IPS-NIHi7 (cell line): ENCODE measurements around the gene FOCAD.

Source experiments
- DNase-seq: peaks from one replicate; pipeline ENCODE4 v3.0.0; 2012; ENCODE audit warnings: mixed read lengths; ENCODE audit errors: extremely low spot score

Gene FOCAD

GRCh38 chr9:20880675-20881074, 196.6 kb downstream of the FOCAD start:
- DNase-seq: no peak

DNA sequence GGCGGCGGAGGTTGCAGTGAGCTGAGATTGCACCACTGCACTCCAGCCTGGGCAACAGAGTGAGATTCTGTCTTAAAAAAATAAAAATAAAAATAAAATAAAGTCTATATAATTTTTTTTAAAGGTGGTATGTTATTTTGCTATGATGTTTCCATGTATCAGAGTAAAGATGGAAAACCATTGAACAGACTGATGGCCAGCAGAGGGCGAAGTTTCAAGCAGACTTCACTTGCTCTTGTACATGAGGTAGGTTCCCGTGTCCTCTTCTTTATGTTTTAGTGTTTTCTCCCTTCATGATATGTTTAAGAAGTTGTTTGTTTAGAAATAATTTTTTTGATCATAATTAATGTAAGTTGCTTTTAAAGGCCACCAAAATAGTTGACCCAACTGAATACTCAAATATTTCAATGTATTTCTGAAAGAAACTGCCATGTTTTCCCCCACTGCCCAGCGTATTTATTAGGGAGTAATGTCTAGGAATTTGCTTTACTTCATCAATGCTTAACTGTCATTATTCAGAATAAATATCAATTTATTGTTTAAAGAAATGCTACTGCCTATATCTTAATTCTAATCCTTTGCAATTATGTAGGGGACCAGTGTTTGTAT, 201.0 kb downstream of the FOCAD start:
- DNase-seq: peak; percentile 41

DNA sequence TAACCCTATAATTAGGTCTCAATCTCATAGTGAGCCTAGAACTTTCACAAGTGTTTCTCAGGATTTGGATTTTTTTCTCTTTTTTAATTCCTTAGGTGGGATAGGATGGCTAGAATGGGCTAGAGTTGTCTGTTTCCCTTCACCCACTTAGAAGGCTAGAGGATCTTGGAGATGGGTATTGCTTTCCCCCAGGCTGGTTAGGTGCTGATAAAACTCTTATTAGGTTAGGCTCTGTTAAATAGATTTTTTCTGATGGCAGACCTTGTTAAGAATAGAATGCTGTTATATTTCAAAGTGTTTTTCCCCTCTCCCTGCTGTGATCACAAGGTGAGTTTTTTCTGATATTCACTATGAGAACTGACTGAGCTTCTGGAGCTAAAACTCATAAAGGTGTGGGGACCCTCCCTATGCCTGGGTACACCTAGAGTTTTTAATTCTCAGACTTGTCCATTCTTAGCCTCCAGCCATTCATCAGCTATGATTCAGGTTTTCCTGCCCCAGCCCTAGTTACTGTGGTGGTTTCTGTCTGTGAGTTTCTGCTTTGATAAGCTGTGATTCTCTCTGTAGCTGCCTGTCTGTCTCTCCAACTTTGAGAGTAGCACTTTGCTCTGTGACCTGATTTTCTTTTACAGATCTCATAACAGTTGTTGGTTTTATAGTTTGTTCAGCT, 215.0 kb downstream of the FOCAD start:
- no peak for DNase-seq

DNA sequence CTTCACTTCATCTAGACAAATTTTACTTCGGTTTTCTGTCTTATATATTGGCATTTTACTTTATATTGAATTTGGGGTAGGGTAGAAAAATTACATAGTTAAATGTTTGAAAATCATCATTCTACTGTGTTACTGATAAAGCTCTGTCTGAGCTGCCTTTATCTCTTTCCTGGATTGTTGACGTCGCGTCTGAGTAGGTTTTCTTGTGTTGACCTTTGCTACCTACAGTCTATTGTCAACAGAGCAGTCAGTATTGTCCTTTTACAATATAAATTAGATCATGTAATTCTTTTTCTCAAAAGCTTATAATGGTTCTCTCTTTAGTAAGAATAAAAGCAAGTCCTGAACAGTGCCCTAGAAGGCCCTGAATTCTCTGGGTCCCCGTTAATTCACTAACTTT, 219.2 kb downstream of the FOCAD start:
- no peak for DNase-seq

GRCh38 chr9:20904995-20905394, 220.9 kb downstream of the FOCAD start:
- DNase-seq: no peak

DNA sequence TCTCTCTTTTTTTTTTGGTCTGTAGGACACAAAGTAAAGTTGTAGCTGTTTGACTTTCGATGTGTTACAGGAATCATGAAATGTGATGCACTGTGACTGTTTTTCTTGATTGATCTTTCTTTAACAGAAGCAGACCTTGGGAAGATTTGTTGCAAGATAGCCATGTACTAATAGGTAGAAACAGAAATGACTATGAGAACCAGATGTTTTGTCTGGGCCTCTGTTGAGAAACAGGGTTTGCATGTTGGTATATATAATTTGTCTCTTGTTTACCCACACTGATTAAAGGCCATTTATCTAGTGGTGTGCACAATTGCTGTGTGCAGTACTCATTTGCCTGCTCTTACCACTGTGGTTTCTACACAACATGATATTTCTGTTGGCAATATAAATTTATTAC, 222.3 kb downstream of the FOCAD start:
- no peak for DNase-seq

DNA sequence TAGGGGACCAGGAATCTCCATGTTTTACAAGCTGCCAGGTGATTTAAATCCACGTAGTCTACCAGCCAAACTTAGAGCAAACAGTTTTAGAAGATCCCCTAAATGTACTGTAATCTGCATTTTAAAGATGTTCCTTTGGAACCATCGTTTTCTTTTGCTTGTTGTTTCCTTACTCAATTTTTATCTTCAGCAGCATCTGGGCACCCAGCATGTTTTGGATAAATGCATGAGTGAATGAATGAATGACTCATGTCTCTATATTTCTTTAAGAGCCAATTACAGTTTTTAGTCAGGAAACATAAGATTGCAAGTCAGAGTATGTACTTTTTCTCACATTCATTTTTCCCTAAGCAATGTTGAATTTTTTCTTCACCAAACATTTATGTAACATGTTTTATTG, 224.4 kb downstream of the FOCAD start:
- no peak for DNase-seq

DNA sequence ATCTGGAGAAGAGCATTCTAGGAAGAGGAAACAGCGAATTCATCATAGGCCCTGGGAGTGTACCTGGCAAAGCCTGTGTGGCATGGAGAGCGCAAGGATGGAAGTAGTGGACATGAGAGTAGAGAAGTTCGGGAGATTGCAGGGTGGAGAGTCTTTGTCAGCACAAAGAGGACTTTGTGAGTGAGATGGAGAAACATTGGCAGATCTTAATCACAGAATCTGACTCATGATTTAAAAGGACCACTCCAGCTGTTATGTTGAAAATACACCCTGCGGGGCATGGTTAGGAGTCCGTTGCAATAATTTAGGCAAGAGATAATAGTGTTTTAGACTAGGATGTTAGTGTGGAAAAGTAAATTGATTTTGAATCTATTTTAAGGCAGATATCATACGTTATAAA, 230.5 kb downstream of the FOCAD start:
- no peak for DNase-seq

GRCh38 chr9:20921362-20921761, 237.3 kb downstream of the FOCAD start:
- DNase-seq: no peak

DNA sequence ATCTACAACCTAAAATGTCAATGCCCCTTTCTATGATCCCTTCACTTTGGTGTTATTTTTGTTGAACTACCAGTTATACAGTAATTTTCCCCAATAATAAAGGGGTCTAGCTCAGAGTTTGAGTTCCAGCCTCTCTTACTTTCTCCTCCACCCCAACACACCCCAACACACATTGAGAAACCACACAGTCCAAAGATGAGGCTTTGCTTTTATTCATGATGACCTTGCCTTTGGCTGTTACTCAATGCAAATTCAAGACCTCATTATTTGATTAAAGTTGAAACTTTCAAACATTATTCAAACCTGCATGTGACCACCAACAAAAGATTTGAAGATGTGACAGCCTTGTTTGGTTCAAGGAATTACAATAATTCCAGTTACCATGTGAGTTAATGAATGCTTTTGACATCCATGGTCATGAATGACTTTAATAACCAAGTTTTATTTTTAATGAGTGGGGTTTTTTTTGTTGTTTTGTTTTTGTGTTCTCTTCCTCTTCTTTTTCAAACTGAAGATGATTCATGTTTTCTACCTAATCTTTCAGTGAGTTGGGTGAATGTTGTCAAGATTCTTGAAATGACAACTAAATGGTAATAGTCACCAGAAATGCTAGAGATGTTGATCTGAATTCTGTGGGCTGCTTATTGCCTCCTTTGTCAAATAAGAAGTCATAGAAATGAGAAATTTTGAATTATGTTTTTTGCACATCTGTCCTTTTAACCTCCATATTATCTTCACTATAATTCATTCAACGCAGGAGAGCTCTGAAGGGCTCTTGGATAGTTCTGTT, 241.4 kb downstream of the FOCAD start:
- no peak for DNase-seq

- DNase-seq: no peak
Measured at GRCh38 chr9:20929276-20929675, 245.2 kb downstream of the FOCAD start.

GRCh38 chr9:20930836-20931235, 246.8 kb downstream of the FOCAD start:
- no peak for DNase-seq

- no peak for DNase-seq
Measured at GRCh38 chr9:20940447-20941173, 256.6 kb downstream of the FOCAD start.

DNA sequence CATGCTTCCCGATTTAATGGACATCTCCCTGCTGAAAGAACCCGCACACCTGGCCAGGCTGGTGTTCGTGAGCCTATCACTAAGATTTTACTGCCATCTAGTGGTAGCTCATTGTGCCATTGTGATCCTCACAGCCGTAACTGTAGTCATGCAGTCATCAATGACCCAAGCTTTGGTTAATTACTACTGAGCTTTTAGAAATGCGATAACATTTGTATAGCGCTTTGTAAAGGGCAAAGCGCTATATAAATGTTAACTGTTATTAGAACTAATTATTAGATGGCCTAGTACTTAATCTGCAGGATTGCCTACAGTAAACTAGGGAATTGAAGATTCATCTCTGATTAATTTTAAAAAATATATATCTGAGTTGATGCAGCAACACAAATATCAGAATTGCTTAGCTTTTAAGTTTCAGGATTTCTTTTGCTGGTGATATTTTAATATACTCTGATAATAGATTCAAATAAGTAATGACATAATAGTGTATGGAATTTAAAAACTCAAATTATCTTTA, 257.2 kb downstream of the FOCAD start:
- DNase-seq: peak; percentile 83

- no peak for DNase-seq
Measured at GRCh38 chr9:20944507-20944906, 260.4 kb downstream of the FOCAD start.

GRCh38 chr9:20945269-20945668, 261.2 kb downstream of the FOCAD start:
- no peak for DNase-seq

- DNase-seq: no peak
Measured at GRCh38 chr9:20945856-20946255, 261.8 kb downstream of the FOCAD start.

GRCh38 chr9:20948703-20949102, 264.6 kb downstream of the FOCAD start:
- DNase-seq: peak; percentile 16

- DNase-seq: no peak
Measured at GRCh38 chr9:20950707-20951106, 266.6 kb downstream of the FOCAD start.

DNA sequence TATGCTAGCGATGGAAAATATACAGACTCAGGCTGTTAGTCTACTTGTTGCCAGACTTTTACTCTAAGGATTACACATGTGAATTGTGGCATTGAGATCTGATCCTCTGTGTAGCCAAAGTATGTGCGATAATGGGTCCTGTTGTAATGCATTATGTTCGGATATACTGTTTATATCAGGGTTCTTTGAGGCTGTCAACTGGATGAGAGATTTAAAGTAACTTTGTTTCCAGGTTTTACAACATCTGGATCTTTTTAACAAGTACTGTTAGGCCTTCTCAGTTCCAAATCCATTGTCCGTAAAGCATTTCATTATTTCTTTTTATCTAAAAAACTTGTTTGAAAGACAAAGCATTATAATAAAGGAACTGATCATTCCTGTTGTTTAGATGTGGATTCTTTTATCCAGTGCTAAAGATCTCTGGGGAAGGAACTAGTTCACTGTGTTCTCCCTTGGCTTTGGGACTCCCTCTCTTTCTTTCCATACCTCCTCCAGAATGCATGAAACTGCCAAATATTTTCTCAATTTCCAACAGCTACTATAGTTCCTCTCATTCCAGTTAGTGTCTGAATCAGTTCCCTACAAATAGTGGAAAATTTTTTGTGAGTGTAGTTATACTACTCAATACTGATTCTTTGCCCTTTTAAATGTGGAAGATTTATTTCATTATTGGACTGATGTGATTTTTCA, 278.6 kb downstream of the FOCAD start:
- no peak for DNase-seq

DNA sequence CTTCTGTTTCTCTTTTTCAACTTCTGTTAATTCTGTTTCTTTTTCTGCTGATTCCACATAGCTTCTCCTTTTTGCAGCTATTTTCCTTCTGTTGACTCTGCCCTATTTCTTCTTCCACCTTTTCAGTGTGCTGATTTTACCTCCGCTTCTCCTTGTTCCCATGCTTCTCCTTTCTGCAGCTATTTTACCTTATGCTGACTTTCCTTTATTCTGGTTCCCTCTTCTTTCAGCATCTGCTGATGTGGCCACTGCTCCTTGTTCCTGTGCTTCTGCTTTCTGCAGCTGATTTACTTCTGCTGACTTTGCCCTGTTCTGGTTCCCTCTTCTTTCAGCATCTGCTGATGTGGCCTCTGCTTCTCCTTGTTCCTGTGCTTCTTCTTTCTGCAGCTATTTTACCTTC, 288.6 kb downstream of the FOCAD start:
- no peak for DNase-seq
